ENCODE data around the gene MT1M.
A peak's percentile ranks its signal among the peaks of the same experiment; 100 is the strongest.
"Not testable (repeated sequence)": the region's sequence is repeated elsewhere in the genome, so short reads cannot be mapped to it uniquely, and the experiment has no call there.

MT1M gene

DNA sequence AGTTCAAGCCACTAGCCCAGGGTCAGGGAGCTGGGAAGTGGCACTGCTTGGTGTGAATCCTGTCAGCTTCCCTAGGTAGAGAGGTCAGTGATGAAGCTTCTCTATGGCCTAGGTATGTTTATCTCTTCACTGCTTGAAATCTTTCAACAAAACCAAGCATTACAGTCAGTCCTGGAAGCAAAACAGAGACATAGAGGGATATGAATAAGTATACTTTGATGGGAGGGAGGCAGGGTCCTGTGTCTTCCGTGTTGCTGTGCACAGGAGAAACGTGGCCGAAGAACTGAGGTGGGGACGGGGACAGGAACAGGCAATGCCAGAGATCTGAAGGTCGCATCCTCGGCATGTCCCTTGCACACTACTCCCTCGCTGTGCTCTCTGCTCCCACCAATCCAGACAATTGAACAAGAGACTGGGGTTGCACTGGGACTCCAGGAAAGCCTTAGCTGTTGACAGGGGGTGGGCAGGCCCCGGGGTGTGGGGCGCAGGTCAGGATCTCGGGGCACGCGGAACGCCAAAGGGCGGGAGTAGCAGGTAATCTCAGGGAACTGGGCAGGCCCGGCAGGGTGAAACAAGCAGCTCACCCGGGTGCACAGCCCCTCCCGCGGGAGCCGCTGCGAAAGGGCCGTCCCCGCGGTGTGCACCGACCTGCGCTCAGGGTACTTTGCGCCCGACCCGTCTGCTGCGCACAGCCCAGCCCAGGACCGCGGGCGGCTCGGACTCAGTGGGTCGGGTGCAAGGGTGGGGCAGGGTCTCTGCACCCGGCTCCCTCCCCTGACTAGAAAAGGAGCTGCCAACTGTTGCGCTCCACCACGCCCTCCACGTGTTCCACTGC is 36.8 kb downstream of the MT1M start, which contains the start of gene MT1H:
Gene MT1H (plus strand): TSS at position 810 of the 835 bp plus-strand sequence. CDS start 71 bp downstream, outside the sequence.
- no peak within 1 kb of the TSS for H3K4me3 ChIP-seq (replicated peaks in 1 of 2; ENCODE audit: low read depth in 2 of 2, low read length in 2 of 2)
- TF ChIP-seq, protein P1, sequence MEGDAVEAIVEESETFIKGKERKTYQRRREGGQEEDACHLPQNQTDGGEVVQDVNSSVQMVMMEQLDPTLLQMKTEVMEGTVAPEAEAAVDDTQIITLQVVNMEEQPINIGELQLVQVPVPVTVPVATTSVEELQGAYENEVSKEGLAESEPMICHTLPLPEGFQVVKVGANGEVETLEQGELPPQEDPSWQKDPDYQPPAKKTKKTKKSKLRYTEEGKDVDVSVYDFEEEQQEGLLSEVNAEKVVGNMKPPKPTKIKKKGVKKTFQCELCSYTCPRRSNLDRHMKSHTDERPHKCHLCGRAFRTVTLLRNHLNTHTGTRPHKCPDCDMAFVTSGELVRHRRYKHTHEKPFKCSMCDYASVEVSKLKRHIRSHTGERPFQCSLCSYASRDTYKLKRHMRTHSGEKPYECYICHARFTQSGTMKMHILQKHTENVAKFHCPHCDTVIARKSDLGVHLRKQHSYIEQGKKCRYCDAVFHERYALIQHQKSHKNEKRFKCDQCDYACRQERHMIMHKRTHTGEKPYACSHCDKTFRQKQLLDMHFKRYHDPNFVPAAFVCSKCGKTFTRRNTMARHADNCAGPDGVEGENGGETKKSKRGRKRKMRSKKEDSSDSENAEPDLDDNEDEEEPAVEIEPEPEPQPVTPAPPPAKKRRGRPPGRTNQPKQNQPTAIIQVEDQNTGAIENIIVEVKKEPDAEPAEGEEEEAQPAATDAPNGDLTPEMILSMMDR (IDR thresholded peaks at IDR 0.05; ENCODE audit: low read depth, low read length), result no peak
- DNase-seq (ENCODE audit: low read depth in 2 of 2), result no peak

DNA sequence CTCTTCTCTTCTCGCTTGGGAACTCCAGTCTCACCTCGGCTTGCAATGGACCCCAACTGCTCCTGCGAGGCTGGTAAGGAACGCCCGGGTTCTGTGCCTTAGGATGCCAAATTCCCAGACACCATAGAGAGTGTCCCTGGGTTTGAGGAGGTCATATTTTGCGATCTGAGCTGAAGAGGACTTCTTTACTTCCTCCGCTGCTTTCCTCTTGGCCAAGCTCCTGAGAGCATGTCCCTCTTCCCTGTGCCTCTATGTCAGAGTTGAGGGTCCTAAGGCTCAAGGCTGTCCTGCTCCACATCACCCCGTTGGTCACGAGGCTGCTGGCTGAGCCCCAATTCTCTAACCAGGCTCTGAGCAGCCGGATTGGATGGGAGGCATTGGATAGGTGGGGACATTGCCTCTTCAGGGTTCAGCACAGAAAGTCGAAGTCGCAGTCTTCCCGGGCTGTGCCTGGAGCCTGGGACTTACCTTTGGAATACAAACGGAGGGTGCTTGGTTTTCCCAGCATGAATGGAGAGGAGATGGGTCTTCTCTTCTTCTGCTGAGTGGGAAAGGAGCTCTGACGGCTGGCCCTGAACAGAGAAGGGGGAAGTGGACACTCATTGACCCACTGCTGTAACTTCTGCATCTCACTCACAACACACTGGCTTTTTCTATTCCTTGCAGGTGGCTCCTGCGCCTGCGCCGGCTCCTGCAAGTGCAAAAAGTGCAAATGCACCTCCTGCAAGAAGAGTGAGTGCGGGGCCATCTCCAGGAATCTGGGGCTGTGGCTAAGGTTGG is 37.6 kb downstream of the MT1M start:
- DNase-seq (ENCODE audit: low read depth in 2 of 2), result no peak
- H3K4me3 ChIP-seq (replicated peaks in 1 of 2; ENCODE audit: low read depth in 2 of 2, low read length in 2 of 2), result no peak overlapping the region
- TF ChIP-seq, protein P1 (IDR thresholded peaks at IDR 0.05; ENCODE audit: low read depth, low read length), result no peak

DNA sequence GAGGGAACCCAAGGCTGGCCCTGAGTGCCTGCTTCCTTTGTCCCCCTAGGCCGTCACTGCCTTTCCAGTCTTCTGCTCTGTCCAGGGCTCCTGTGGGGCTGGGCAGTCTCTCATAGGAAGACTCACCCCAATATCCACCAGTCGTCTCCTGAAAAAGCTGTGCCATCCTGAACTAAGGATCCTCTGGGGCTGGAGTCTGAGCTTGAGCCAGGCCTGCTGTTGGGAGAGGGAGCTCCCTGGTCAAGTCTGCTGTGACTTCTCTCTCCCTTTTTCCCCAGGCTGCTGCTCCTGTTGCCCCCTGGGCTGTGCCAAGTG is 38.1 kb downstream of the MT1M start:
- TF ChIP-seq, protein P1 (IDR thresholded peaks at IDR 0.05; ENCODE audit: low read depth, low read length), result no peak
- no peak for DNase-seq (ENCODE audit: low read depth in 2 of 2)

DNA sequence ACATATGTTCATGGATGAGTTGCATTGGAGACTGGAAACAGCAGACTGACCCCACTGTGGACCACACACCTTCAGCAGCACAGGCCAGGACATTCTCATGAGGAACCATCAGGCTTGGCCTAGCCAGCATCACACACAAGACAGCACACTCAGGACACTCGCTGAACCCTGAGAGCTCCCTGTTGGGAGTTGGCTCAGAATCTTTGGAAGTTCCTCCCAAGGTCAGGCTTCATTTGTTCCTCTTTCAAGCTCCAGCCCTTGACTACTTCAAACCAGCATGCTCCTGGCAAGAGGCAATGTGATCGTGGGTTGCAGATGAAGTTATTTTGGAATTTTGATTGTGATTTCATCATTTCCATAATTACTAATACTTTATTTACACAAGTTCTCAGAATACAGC is 39.2 kb downstream of the MT1M start:
- not testable (repeated sequence) for H3K4me3 ChIP-seq (replicated peaks in 1 of 2; ENCODE audit: low read depth in 2 of 2, low read length in 2 of 2)
- peak in 1 of 2 donors; percentile 18 for DNase-seq (ENCODE audit: low read depth in 2 of 2)

More for the DNA sequence above, 38.1 kb downstream of the MT1M start:
- no peak overlapping the region for H3K4me3 ChIP-seq (replicated peaks in 1 of 2; ENCODE audit: low read depth in 2 of 2, low read length in 2 of 2)

DNA sequence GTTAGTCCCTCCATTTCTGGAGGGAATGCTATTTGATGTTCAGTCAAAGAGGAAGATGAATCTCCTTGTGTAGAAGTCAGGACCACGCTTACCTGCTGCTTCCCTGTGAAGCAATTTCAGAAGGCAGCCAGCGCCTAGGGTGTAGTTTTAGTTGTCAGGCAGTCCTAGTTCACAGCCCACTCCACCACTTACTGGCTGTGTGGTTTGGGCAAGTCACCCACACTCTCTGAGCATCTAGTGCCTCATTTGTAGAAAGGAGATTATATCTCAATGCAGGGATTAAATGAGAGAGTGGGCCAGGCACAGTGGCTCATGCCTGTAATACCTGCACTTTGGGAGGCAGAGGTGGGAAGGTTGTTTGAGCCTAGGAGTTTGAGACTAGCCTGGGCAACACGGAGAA is 39.7 kb downstream of the MT1M start:
- DNase-seq (ENCODE audit: low read depth in 2 of 2); H3K4me3 ChIP-seq (replicated peaks in 1 of 2; ENCODE audit: low read depth in 2 of 2, low read length in 2 of 2): not testable (repeated sequence)

DNA sequence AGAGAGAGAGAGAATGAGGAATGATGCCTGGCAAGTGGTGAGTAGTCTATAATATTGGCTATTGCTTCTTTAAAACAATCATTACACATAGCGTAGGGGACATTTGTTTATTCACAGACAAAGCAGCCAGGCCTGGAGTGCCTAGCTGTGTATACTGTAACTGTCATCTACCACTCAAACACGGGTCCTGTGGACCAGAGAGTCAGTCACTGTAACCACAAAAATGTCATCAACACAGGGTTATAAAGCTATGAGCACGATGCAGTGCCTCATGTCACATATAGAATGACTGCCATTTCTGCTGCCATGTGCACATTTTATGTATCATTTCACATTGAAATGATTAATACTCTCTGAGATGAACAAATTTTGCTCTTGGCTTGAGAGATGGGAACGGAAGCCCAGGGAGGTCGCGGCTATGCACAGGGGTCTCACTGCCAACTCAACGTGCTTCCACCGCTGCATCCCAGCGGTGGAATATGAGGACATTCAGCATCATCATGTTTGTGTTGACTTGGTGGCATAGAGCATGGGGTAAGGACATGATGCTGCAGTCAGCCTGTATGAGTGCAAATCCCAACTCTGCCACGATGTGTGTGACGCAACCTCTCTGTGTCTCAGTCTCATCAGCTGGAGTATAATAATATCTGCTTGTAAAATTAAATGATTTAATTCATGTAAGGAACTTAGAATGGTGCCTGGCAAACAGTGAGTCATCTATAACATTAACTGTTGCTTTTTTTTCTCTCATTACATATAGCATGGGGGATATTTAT is 40.5 kb downstream of the MT1M start:
- no peak overlapping the region for H3K4me3 ChIP-seq (replicated peaks in 1 of 2; ENCODE audit: low read depth in 2 of 2, low read length in 2 of 2)
- TF ChIP-seq, protein P1 (IDR thresholded peaks at IDR 0.05; ENCODE audit: low read depth, low read length), result no peak
- no peak for DNase-seq (ENCODE audit: low read depth in 2 of 2)

DNA sequence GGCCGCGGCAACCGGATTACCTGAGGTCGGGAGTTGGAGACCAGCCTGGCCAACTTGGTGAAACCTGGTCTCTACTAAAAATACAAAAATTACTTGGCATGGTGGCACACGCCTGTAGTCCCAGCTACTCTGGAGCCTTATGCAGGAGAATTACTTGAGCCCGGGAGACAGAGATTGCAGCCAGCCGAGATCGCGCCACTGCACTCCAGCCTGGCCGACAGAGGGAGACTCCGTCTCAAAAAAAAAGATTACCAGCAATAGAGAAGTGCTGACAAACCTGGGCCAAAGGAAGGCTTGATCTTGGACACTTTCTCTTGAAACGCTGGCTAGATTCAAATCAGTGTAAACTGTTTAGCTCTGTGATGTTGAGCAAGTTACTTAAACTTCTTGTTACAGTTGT is 41.5 kb downstream of the MT1M start:
- DNase-seq (ENCODE audit: low read depth in 2 of 2), result peak; percentile 42 to 56
- TF ChIP-seq, protein P1 (IDR thresholded peaks at IDR 0.05; ENCODE audit: low read depth, low read length), result peak; percentile 52
- no peak overlapping the region for H3K4me3 ChIP-seq (replicated peaks in 1 of 2; ENCODE audit: low read depth in 2 of 2, low read length in 2 of 2)

DNA sequence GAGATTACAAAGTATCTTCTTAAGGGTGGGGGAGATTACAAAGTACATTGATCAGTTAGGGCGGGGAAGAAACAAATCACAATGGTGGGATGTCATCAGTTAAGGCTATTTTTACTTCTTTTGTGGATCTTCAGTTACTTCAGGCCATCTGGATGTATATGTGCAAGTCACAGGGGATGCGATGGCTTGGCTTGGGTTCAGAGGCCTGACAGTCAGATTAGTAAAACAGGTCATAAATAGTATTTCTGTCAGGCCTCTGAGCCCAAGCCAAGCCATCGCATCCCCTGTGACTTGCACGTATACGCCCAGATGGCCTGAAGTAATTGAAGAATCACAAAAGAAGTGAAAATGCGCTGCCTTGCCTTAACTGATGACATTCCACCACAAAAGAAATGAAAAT is 42.1 kb downstream of the MT1M start:
- H3K4me3 ChIP-seq (replicated peaks in 1 of 2; ENCODE audit: low read depth in 2 of 2, low read length in 2 of 2); DNase-seq (ENCODE audit: low read depth in 2 of 2): not testable (repeated sequence)

Data from cardiac fibroblast (primary cell).